Upper lobe of left lung (tissue), 6 donors: ENCODE results near the gene TMEM119. TPM values are rescaled to one million over a fixed set of nuclear protein-coding genes. Genes with fewer than 3 reads are reported as not detected.
A peak's percentile ranks its signal among the peaks of the same experiment; 100 is the strongest.

Source experiments
- ATAC-seq, 2 donors: fragments of 200-7000 bp; cut with Tn5 transposase; one replicate each; pipeline ENCODE4 v1.9.1; 2022; ENCODE audit warnings: mild to moderate bottlenecking in 2 of 2, moderate library complexity in 2 of 2; ENCODE audit not compliant: low FRiP score in 2 of 2
- DNase-seq, 2 donors: peaks; one replicate each; pipeline ENCODE4 v3.0.0-alpha.2; 2019 to 2020
- H3K27ac ChIP-seq, 4 donors: fragments of 200-600 bp; sonication (generic); one replicate each; pipeline ENCODE4 v1.5.1; 2016 to 2019
- H3K27me3 ChIP-seq, 4 donors: fragments of 200-600 bp; sonication (generic); one replicate each; pipeline ENCODE4 v1.5.1; 2017 to 2019
- H3K36me3 ChIP-seq, 4 donors: fragments of 200-600 bp; sonication (generic); one replicate each; pipeline ENCODE4 v1.5.1; 2016 to 2019
- H3K4me1 ChIP-seq, 4 donors: fragments of 200-600 bp; sonication (generic); one replicate each; pipeline ENCODE4 v1.5.1; 2018 to 2019
- H3K4me3 ChIP-seq, 4 donors: fragments of 200-600 bp; sonication (generic); one replicate each; pipeline ENCODE4 v1.5.1; 2017 to 2019; ENCODE audit warnings: mild to moderate bottlenecking in 2 of 4, moderate library complexity in 1 of 4
- H3K9me3 ChIP-seq, 4 donors: fragments of 200-600 bp; sonication (generic); one replicate each; pipeline ENCODE4 v1.5.1; 2018 to 2019
- CTCF ChIP-seq, 6 experiments: fragments of 450-650 bp in 4 of 6; fragments of 200-600 bp in 2 of 6; sonication (generic) in 2 of 6; IDR thresholded peaks; one replicate each; pipeline ENCODE4 v1.5.1; 2016 to 2019; ENCODE audit warnings: antibody characterized with exemption in 6 of 6
- EP300 ChIP-seq, 4 donors: sonication (generic); formaldehyde crosslinking; IDR thresholded peaks; one replicate each; pipeline ENCODE4 v1.5.1; 2017; ENCODE audit warnings: antibody characterized with exemption in 4 of 4, control low read depth in 2 of 4
- POLR2A ChIP-seq, 4 donors: fragments of 450-650 bp; IDR thresholded peaks; one replicate each; pipeline ENCODE4 v1.5.1; 2016 to 2017; ENCODE audit warnings: antibody characterized with exemption in 4 of 4, mild to moderate bottlenecking in 2 of 4
- POLR2AphosphoS5 ChIP-seq, 2 donors: sonication (generic); formaldehyde crosslinking; IDR thresholded peaks; one replicate each; pipeline ENCODE4 v1.5.1; 2017; ENCODE audit warnings: antibody characterized with exemption in 2 of 2
- WGBS, 2 donors: methylation state at CpG; one replicate each; pipeline ENCODE4 v1.1.5; 2017 to 2018; 5-methylcytosine and 5-hydroxymethylcytosine counted together
- total RNA-seq, 6 donors: library from RNA; depleted of rRNA in 4 of 6; stranded (reverse); fragments of >200 nt in 4 of 6; gene quantifications; one replicate each; pipeline versions ENCODE4 v1.1.0 to v1.2.1, GENCODE V29; 2016 to 2021
- donor health status: DM: no; HTN: no; CAD: no; lungs with moderate emphysema.
- donor health status: DM: no; HTN: yes; CAD: no; lungs with severe emphysema.

TMEM119 gene
- total RNA-seq, 6 donors from 2014 or later: 1.5 to 50.7 (median 20.5) TPM

- ATAC-seq: no peak
- H3K9me3 ChIP-seq: no peaks in the 10 kb centered on the region
- no peak overlapping the region for H3K27ac ChIP-seq
- peaks cover 14 to 22% (median 16%) of the 10 kb centered on the region in 4 donors for H3K4me1 ChIP-seq
- no peaks in the 10 kb centered on the region for H3K36me3 ChIP-seq
- H3K4me3 ChIP-seq: no peak overlapping the region
- 86 to 87% methylated on average over 11 to 15 of the region's 15 CpGs for WGBS, 2 donors
- no peaks in the 10 kb centered on the region for H3K27me3 ChIP-seq
- DNase-seq: no peak
- TF ChIP-seq POLR2A (IDR thresholded peaks at IDR 0.05): no peak
- TF ChIP-seq EP300 (IDR thresholded peaks at IDR 0.05): no peak
- TF ChIP-seq CTCF (IDR thresholded peaks at IDR 0.05): no peak
- TF ChIP-seq POLR2AphosphoS5 (IDR thresholded peaks at IDR 0.05): no peak
These were observed 13.1 kb upstream of the TMEM119 start for GRCh38 chr12:108610856-108611605.

- H3K36me3 ChIP-seq: no peaks in the 10 kb centered on the region
- no peak for ATAC-seq
- no peaks in the 10 kb centered on the region for H3K9me3 ChIP-seq
- H3K27ac ChIP-seq: peak overlapping the region in 2 of 4 donors; percentile 19 to 43
- no peak for TF ChIP-seq POLR2AphosphoS5 (IDR thresholded peaks at IDR 0.05)
- no peak for TF ChIP-seq CTCF (IDR thresholded peaks at IDR 0.05)
- no peak for TF ChIP-seq POLR2A (IDR thresholded peaks at IDR 0.05)
- TF ChIP-seq EP300 (IDR thresholded peaks at IDR 0.05): no peak
- DNase-seq: no peak
- H3K27me3 ChIP-seq: no peaks in the 10 kb centered on the region
- WGBS, 2 donors: 91 to 92% methylated on average over 8 of the region's 8 CpGs
- H3K4me1 ChIP-seq: peaks cover 14 to 22% (median 16%) of the 10 kb centered on the region in 4 donors
- no peak overlapping the region for H3K4me3 ChIP-seq
These were observed 12.5 kb upstream of the TMEM119 start for GRCh38 chr12:108610336-108610815.

GRCh38 chr12:108609537-108610335 lies 11.9 kb upstream of the TMEM119 start:
- ATAC-seq (peak; percentile 58 to 88), DNase-seq (no peak)
- H3K27ac ChIP-seq: peak overlapping the region in 2 of 4 donors; percentile 19 to 43
- no peaks in the 10 kb centered on the region for H3K36me3 ChIP-seq
- H3K27me3 ChIP-seq: no peaks in the 10 kb centered on the region
- no peaks in the 10 kb centered on the region for H3K9me3 ChIP-seq
- WGBS, 2 donors: 53 to 72% methylated on average over 8 to 19 of the region's 21 CpGs
- no peak overlapping the region for H3K4me3 ChIP-seq
- TF ChIP-seq POLR2AphosphoS5 (IDR thresholded peaks at IDR 0.05): peak; percentile 63 to 94
- peak in 1 of 4 donors; percentile 75 for TF ChIP-seq EP300 (IDR thresholded peaks at IDR 0.05)
- TF ChIP-seq CTCF (IDR thresholded peaks at IDR 0.05): no peak
- no peak for TF ChIP-seq POLR2A (IDR thresholded peaks at IDR 0.05)
- H3K4me1 ChIP-seq: peaks cover 14 to 22% (median 16%) of the 10 kb centered on the region in 4 donors

- H3K4me1 ChIP-seq: peaks cover 8 to 17% (median 11%) of the 10 kb centered on the region in 4 donors
- no peak overlapping the region for H3K27ac ChIP-seq
- no peaks in the 10 kb centered on the region for H3K9me3 ChIP-seq
- ATAC-seq (no peak), DNase-seq (no peak)
- no peak overlapping the region for H3K4me3 ChIP-seq
- no peaks in the 10 kb centered on the region for H3K36me3 ChIP-seq
- no peaks in the 10 kb centered on the region for H3K27me3 ChIP-seq
- no peak for TF ChIP-seq POLR2AphosphoS5 (IDR thresholded peaks at IDR 0.05)
- TF ChIP-seq CTCF (IDR thresholded peaks at IDR 0.05): no peak
- no peak for TF ChIP-seq EP300 (IDR thresholded peaks at IDR 0.05)
- no peak for TF ChIP-seq POLR2A (IDR thresholded peaks at IDR 0.05)
- 82 to 92% methylated on average over 5 of the region's 5 CpGs for WGBS, 2 donors
These were observed 10.7 kb upstream of the TMEM119 start for GRCh38 chr12:108608616-108609015.
